GM13977 (cell line): ENCODE results near the gene SETD2.
A peak's percentile ranks its signal among the peaks of the same experiment; 100 is the strongest.

Source experiments
- DNase-seq: peaks from one replicate; pipeline ENCODE4 v3.0.0; 2012; ENCODE audit warnings: low spot score
- in situ Hi-C: fragments of 300-500 bp; cut with MboI; formaldehyde crosslinking; loops from one replicate; pipeline ENCODE4 v1.12.0; 2022; ENCODE audit warnings: low sequenced_read_pairs, low pct_unique_long_range_greater_than_20kb, mixed read lengths, inconsistent platforms; ENCODE audit not compliant: unreplicated experiment
- TF ChIP-seq, protein P1 (sequence below): IDR thresholded peaks from 2 replicates; pipeline ENCODE4 v1.5.1; 2012; ENCODE audit warnings: mild to moderate bottlenecking, control low read depth; ENCODE audit not compliant: insufficient read depth; ENCODE audit errors: extremely low read depth, missing control alignments

SETD2 gene

DNA sequence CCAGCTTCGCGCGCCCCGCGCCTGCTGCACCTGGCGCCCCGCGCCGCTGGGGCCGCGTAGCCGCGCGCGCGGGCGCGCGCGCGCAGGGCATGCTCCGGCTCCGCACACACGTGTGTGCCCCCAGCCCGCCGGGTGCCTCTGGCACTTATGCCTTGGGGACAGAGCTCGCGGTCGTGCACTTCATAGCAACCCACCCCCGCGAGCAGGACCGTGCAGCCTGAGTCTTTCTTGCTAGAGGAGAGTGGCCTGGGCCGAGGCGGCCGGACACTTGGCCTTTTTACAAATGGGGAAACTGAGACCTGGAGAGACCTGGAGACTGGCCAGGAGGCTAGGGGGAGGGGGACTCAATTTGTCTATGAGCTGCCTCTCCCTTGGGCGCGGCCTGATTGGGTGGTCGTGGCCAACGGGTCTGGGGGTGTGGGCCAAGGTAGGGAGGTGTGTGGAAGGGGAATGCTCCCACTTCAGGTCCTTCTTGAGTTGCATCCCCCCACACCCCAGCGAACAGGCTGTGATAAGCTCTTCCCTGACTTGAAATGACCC is 183.9 kb downstream of the SETD2 start:
- DNase-seq: no peak
- TF ChIP-seq, protein P1, sequence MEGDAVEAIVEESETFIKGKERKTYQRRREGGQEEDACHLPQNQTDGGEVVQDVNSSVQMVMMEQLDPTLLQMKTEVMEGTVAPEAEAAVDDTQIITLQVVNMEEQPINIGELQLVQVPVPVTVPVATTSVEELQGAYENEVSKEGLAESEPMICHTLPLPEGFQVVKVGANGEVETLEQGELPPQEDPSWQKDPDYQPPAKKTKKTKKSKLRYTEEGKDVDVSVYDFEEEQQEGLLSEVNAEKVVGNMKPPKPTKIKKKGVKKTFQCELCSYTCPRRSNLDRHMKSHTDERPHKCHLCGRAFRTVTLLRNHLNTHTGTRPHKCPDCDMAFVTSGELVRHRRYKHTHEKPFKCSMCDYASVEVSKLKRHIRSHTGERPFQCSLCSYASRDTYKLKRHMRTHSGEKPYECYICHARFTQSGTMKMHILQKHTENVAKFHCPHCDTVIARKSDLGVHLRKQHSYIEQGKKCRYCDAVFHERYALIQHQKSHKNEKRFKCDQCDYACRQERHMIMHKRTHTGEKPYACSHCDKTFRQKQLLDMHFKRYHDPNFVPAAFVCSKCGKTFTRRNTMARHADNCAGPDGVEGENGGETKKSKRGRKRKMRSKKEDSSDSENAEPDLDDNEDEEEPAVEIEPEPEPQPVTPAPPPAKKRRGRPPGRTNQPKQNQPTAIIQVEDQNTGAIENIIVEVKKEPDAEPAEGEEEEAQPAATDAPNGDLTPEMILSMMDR: no peak
- in situ Hi-C loops: no loop called here

DNA sequence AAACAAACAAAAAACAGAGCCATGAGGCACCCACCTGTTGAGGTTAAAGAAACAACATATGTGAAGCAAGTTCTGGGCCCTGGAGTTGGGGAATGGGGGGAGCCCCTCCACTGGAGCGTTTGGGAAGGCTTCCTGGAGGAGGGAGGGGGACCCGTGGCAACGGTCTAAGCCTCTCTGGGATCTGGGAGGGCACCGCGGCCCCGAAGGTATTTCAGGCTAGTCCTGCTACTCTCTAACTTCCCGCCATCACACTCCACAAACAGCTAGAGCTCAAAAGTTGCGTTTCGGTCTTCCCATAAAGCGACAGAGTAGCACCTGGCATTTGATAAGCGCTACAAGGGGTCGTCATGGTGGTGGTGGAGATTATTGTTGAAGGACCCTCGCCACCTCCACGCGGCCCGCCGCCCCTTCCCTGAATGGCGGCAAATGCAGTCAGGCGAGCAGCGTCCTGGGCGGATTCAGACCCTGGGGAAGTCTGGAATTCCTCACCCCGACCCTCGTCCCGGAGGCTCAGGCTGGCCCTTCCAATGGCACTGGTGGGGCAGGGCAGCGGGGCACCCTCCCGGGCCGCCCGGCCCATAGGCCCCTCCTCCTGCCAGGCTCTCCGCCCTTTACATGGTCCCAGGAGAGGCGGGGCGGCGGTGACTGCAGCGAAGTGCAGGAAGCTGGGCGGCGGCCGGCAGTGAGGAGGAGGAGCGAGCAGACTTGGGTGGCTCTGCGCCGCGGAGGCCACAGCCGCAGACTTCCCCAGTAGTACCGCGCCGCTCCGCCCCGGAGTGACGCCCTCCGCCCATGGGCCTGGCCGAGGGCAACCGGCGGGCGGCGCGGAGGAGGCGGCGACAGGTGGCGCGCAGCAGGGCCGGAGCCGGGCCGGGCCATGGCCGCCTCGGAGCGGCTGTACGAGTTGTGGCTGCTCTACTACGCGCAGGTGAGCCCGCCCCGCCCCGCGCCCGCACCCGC is 184.6 kb downstream of the SETD2 start, which contains the start of gene NBEAL2:
Gene NBEAL2 (plus strand): TSS at position 682 of the 960 bp plus-strand sequence. CDS start 196 bp downstream, at position 878.
- in situ Hi-C loops: no loop called here
- TF ChIP-seq, protein P1: peak; percentile 16

DNA sequence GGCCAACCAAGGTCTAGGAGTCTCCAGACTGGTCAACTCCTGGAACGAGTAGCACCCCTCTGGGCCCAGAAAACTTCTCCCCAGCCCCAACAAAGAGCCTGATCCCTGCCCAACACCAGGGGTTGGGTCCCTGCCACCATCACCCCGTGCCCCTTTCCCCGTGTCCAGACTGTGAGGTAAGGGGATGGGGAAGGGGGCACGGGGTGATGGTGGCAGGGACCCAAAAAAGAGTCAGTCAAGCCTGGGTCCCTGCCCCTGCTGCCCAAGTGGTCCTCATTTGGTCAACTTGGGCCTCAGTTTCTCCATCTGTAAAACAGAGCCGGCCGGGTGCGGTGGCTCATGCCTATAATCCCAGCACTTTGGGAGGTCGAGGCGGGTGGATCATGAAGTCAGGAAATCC is 185.5 kb downstream of the SETD2 start:
- in situ Hi-C loops: no loop called here
- TF ChIP-seq, protein P1: no peak
- DNase-seq: no peak

More for the DNA sequence above, 184.6 kb downstream of the SETD2 start, which contains the start of gene NBEAL2:
- DNase-seq: peak; percentile 98

DNA sequence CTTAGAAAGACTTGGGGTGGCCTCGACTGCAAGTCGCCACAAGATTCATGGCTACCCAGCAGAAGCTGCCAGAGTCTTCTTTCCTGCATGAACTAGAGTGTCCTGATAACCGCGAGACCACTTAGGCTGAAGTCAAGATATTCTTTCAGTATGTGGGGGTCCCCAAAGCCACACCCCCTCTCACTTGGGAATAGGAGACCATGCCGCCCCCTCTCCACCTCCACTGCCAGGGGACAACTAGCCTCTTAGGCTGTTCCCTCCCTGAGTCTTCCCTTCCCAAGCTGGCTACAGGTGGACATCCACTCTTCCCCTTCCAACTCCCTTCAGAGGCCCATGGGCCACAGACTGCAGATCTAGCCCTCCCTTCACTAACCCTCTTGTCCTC is 186.1 kb downstream of the SETD2 start:
- TF ChIP-seq, protein P1: no peak
- in situ Hi-C loops: no loop called here
- DNase-seq: no peak

DNA sequence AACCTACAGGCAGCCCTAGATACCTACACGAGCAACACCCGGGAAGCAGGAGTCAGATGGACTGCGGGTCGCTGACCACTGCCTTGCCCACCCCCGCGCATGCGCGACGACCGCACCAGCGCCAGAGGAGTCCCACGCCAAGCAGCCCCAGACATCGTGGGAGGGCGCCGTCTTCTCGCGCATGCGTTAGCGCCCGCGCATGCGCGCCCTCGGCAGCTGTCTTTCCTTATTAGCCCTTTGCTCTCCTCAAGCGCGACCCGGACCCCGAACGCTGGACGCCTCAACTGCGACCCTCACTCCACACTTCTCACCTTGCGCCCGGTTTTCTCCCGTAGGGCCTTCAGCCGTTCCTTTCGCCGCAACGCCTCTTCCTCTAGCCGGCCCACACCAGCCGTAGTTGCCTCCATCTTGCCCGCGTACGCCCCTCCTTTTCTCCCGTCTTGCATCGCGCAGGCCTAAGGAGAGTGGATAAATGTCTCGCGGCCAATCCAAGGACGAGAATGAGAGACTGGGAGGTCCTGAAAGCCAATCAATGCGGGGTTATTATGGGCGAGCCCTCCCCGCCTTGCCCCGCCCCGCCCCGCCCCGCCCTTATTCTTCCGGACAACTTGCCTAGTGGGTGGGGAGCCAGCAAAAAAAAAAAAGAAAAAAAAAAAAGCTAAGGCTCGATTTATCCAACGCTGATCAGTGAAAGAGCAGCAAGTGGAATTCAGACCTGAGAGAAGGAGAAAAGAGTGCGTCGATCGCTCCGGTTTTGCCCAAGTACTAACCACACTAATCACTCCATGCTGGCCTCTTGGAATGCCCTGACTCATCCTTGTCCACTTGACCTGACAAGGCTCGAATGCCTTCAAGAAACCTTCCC is 187.4 kb downstream of the SETD2 start, which contains the start of gene CCDC12:
Gene CCDC12 (minus strand): TSS at position 420 of the 865 bp plus-strand sequence. CDS start 13 bp downstream, at position 407.
- in situ Hi-C loops: no loop called here
- TF ChIP-seq, protein P1: no peak
- DNase-seq: peak; percentile 98
